ENCODE measurements around the gene DOLPP1. TPM values are rescaled to one million over a fixed set of nuclear protein-coding genes. Genes with fewer than 3 reads are reported as not detected.
A peak's percentile ranks its signal among the peaks of the same experiment; 100 is the strongest.

The DOLPP1 gene
- total and polyA plus RNA-seq, 2 of the 13 experiments (the other 11 are each of a cell fraction or from before 2014, with no cell fraction given): 21.0 to 34.1 TPM

- no peak for TF ChIP-seq RXRA (CRISPR knock-in tag; IDR thresholded peaks at IDR 0.05)
- TF ChIP-seq HNRNPK (IDR thresholded peaks at IDR 0.05; ENCODE audit: low read depth, low read length, poor library complexity, severe bottlenecking): no peak
- peak; percentile 62 for TF ChIP-seq ZNF317 (CRISPR knock-in tag; IDR thresholded peaks at IDR 0.05)
- TF ChIP-seq ZNF75D (CRISPR knock-in tag; IDR thresholded peaks at IDR 0.05; ENCODE audit: borderline replicate concordance): no peak
- no peak for TF ChIP-seq ZNF550 (CRISPR knock-in tag; IDR thresholded peaks at IDR 0.05; ENCODE audit: borderline replicate concordance)
- no peak for TF ChIP-seq SNAPC5 (CRISPR knock-in tag; IDR thresholded peaks at IDR 0.05; ENCODE audit: borderline replicate concordance)
- no peak for TF ChIP-seq STAG1 (CRISPR knock-in tag; IDR thresholded peaks at IDR 0.05)
- no peak; the same call in 1 of the 2 replicates for TF ChIP-seq ARNTL (CRISPR knock-in tag; IDR thresholded peaks at IDR 0.05)
- TF ChIP-seq ZNF772 (CRISPR knock-in tag; IDR thresholded peaks at IDR 0.05): no peak
- TF ChIP-seq ZMAT5 (CRISPR knock-in tag; IDR thresholded peaks at IDR 0.05; ENCODE audit: borderline replicate concordance, low read depth): no peak
- TF ChIP-seq ZZZ3 (CRISPR knock-in tag; IDR thresholded peaks at IDR 0.05; ENCODE audit: borderline replicate concordance): no peak
- no peak for TF ChIP-seq ZNF703 (CRISPR knock-in tag; IDR thresholded peaks at IDR 0.05; ENCODE audit: borderline replicate concordance)
- no peak for TF ChIP-seq NFE2L1 (CRISPR knock-in tag; IDR thresholded peaks at IDR 0.05; ENCODE audit: borderline replicate concordance)
- TF ChIP-seq SP5 (CRISPR knock-in tag; IDR thresholded peaks at IDR 0.05; ENCODE audit: borderline replicate concordance, low read depth): no peak
- TF ChIP-seq ZBTB8A (CRISPR knock-in tag; IDR thresholded peaks at IDR 0.05; ENCODE audit: borderline replicate concordance, low read depth): no peak
- no peak for TF ChIP-seq TEAD3 (CRISPR knock-in tag; optimal IDR thresholded peaks at IDR 0.05; ENCODE audit: borderline replicate concordance)
- TF ChIP-seq ZNF616 (CRISPR knock-in tag; IDR thresholded peaks at IDR 0.05; ENCODE audit: low read depth): no peak
These were observed 30.7 kb downstream of the DOLPP1 start (continued) for GRCh38 chr9:129111528-129112151.

Measured in HepG2 (cell line).